H1 (cell line): ENCODE results near the gene NPSR1. TPM values are rescaled to one million over a fixed set of nuclear protein-coding genes. Genes with fewer than 3 reads are reported as not detected.

Experiments
- CBX8 ChIP-seq: fragments of 300-800, 300-1000 bp; sonication (generic); IDR thresholded peaks from 2 replicates; pipeline ENCODE4 v1.7.1; 2016; ENCODE audit warnings: low read depth, low read length, borderline replicate concordance
- POU5F1 ChIP-seq: IDR thresholded peaks from 2 replicates; pipeline ENCODE4 v1.6.1; 2011; ENCODE audit warnings: low read depth, mild to moderate bottlenecking, low read length, moderate library complexity
- polyA plus RNA-seq, 7 experiments: library from polyadenylated mRNA; depleted of rRNA in 3 of 7; stranded (reverse) in 5 of 7; unstranded in 2 of 7; fragments of >200 nt in 5 of 7; fragments of 200-250 nt in 2 of 7; gene quantifications; 1 replicate in 5 of 7; 2 replicates in 1 of 7; 4 replicates in 1 of 7; pipeline versions ENCODE4 v1.2.1 to v1.2.3, GENCODE V29; 2011 to 2013; ENCODE audit warnings: missing spikeins in 2 of 7, mixed read lengths in 2 of 7
- total RNA-seq: library from RNA; stranded (reverse); fragmentation: NEBNext Ultra II Directional; extraction: Animal tissue kit (Norgen Biotek cat#: 25700); gene quantifications from 2 replicates; pipeline ENCODE4 v1.2.1, GENCODE V29; 2021

Gene NPSR1
- total and polyA plus RNA-seq, 2 of the 8 experiments (the other 6 are each of a cell fraction or from before 2014, with no cell fraction given), result not detected

DNA sequence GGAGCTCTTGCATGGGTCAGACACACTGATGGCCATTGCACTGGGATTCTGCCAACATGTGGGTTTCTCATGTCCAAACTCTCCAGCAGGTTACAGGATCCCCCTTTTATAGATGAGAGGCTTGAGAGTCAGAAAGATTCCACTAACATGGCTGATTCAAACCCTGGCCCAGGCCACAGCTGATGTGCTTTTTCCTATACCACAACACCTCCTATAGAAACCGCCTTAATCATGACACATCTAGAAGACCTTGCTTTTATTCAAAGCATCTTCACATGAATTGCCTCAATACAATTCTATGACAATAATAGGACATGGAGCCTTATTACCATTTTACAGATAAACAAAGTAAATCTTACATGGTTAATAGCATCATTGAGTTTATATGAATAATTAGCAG is 190.7 kb downstream of the NPSR1 start (continued):
- TF ChIP-seq POU5F1 (no peak), CBX8 (no peak)
- TF ChIP-seq, all 59 proteins: peak for 0
